Lung (tissue), 12 donors: ENCODE measurements around the gene TTC28. TPM values are rescaled to one million over a fixed set of nuclear protein-coding genes. Genes with fewer than 3 reads are reported as not detected.

Source experiments
- ATAC-seq: fragments of 200-7000 bp; cut with Tn5 transposase; one replicate; pipeline ENCODE4 v1.9.1; 2020; ENCODE audit warnings: moderate number of reproducible peaks; ENCODE audit not compliant: insufficient read depth, low FRiP score
- DNase-seq, 3 donors: peaks; one replicate each; pipeline ENCODE4 v3.0.0-alpha.2; 2013 to 2017
- H3K27ac ChIP-seq, 2 donors: one replicate each; pipeline ENCODE4 v1.5.1; 2013; ENCODE audit warnings: mild to moderate bottlenecking in 2 of 2, moderate library complexity in 2 of 2, control low read depth in 1 of 2, inconsistent platforms in 1 of 2, low read depth in 1 of 2, low read length in 1 of 2
- H3K27me3 ChIP-seq, 3 donors: one replicate each; pipeline ENCODE4 v1.5.1; 2013; ENCODE audit warnings: low read length in 2 of 3; ENCODE audit not compliant: control insufficient read depth in 3 of 3, insufficient read depth in 3 of 3
- H3K36me3 ChIP-seq, 4 donors: one replicate each; pipeline ENCODE4 v1.5.1; 2013; ENCODE audit warnings: low read length in 4 of 4, mild to moderate bottlenecking in 1 of 4, moderate library complexity in 1 of 4; ENCODE audit not compliant: control insufficient read depth in 4 of 4, insufficient read depth in 4 of 4
- H3K4me1 ChIP-seq, 5 donors: one replicate each; pipeline ENCODE4 v1.5.1; 2013; ENCODE audit warnings: low read length in 5 of 5, mild to moderate bottlenecking in 2 of 5, moderate library complexity in 1 of 5; ENCODE audit not compliant: control insufficient read depth in 5 of 5, insufficient read depth in 5 of 5
- H3K4me3 ChIP-seq: one replicate; pipeline ENCODE4 v1.5.1; 2013; ENCODE audit warnings: mild to moderate bottlenecking, control low read depth, moderate library complexity
- H3K9ac ChIP-seq, 2 donors: one replicate each; pipeline ENCODE4 v1.5.1; 2013; ENCODE audit warnings: low read length in 2 of 2, control low read depth in 1 of 2; ENCODE audit not compliant: insufficient read depth in 1 of 2
- H3K9me3 ChIP-seq, 4 donors: one replicate each; pipeline ENCODE4 v1.5.1; 2013; ENCODE audit warnings: low read length in 3 of 4, mild to moderate bottlenecking in 1 of 4, moderate library complexity in 1 of 4; ENCODE audit not compliant: control insufficient read depth in 4 of 4, insufficient read depth in 3 of 4
- CTCF ChIP-seq: IDR thresholded peaks from 2 replicates; pipeline ENCODE4 v1.5.1; 2012; ENCODE audit warnings: mild to moderate bottlenecking; ENCODE audit errors: control extremely low read depth, extremely low read depth
- WGBS, 2 donors: extraction: QIAGEN DNeasy Blood & Tissue Kit; methylation state at CpG; one replicate each; pipeline ENCODE4 v1.1.7; 2013; 5-methylcytosine and 5-hydroxymethylcytosine counted together
- polyA plus RNA-seq, 2 donors: library from polyadenylated mRNA; stranded (reverse); fragments of 200-250 nt; gene quantifications; one replicate each; pipeline ENCODE4 v1.2.1, GENCODE V29; 2013
- total RNA-seq, 2 donors: library from RNA; depleted of rRNA in 1 of 2; stranded (reverse); fragments of >200 nt in 1 of 2; gene quantifications; one replicate each; pipeline ENCODE4 v1.2.1, GENCODE V29; 2014 to 2021
- donor health status: control.
- donor health status: control.
- donor health status: Bipolar disorder and iron deficiency.
- donor health status: healthy.
- donor health status: DM: yes; HTN: yes; CAD: no.

TTC28 gene
- total and polyA plus RNA-seq, 4 donors: 4.7 to 72.2 (median 24.8) TPM

- Histone ChIP-seq H3K36me3 (peaks cover 7 to 33% (median 16%) of the 10 kb centered on the region in 4 donors), H3K27ac (no peak overlapping the region), H3K4me1 (peaks cover 0 to 3% (median 0%) of the 10 kb centered on the region in 5 donors), H3K4me3 (no peak overlapping the region), H3K9ac (no peak overlapping the region), H3K9me3 (no peaks in the 10 kb centered on the region), H3K27me3 (no peaks in the 10 kb centered on the region)
- DNase-seq (no peak), ATAC-seq (no peak)
- 90 to 92% methylated on average over 12 of the region's 12 CpGs for WGBS, 2 donors
- TF ChIP-seq CTCF: no peak
These were observed 694.0 kb downstream of the TTC28 start for GRCh38 chr22:27985323-27986275.

GRCh38 chr22:27984723-27985122 lies 694.9 kb downstream of the TTC28 start:
- Histone ChIP-seq H3K9ac (no peak overlapping the region), H3K9me3 (no peaks in the 10 kb centered on the region), H3K4me1 (no peaks in the 10 kb centered on the region), H3K4me3 (no peak overlapping the region), H3K36me3 (peaks cover 7 to 30% (median 15%) of the 10 kb centered on the region in 4 donors), H3K27me3 (no peaks in the 10 kb centered on the region), H3K27ac (no peak overlapping the region)
- no peak for DNase-seq
- 91% methylated on average over 9 of the region's 9 CpGs for WGBS, 2 donors
- ATAC-seq: no peak
- no peak for TF ChIP-seq CTCF

- WGBS, 2 donors: 85 to 90% methylated on average over 10 of the region's 10 CpGs
- H3K27me3 ChIP-seq: no peaks in the 10 kb centered on the region
- H3K9ac ChIP-seq: no peak overlapping the region
- DNase-seq: no peak
- no peaks in the 10 kb centered on the region for H3K9me3 ChIP-seq
- H3K27ac ChIP-seq: no peak overlapping the region
- ATAC-seq: no peak
- no peak for TF ChIP-seq CTCF
- peaks cover 7 to 29% (median 14%) of the 10 kb centered on the region in 4 donors for H3K36me3 ChIP-seq
- no peak overlapping the region for H3K4me3 ChIP-seq
- no peaks in the 10 kb centered on the region for H3K4me1 ChIP-seq
These were observed 695.5 kb downstream of the TTC28 start for GRCh38 chr22:27984001-27984695.
